Activated naive CD8-positive, alpha-beta T cell treated with anti-CD3 and anti-CD28 coated beads, Interleukin-2, amount 10 ng/mL, durations not matched to agents 7 days and 5 days (primary cell): ENCODE measurements around the gene PANX1. TPM values are rescaled to one million over a fixed set of nuclear protein-coding genes. Genes with fewer than 3 reads are reported as not detected.

ENCODE experiments used
- ATAC-seq: fragments of 150-1000 bp; cut with Tn5 transposase; one replicate; pipeline ENCODE4 v1.10.0; 2021; ENCODE audit warnings: low read depth, moderate library complexity
- POLR2A ChIA-PET: fragments of 350-600 bp; sonication (Branson Sonifier 250); formaldehyde crosslinking; loops from one replicate; lab custom pipeline; 2021; ENCODE audit warnings: antibody characterized with exemption; lab: Charles Lee
- DNase-seq: peaks from one replicate; pipeline ENCODE4 v3.0.0; 2021
- H3K27ac Mint-ChIP-seq: one replicate; pipeline ENCODE4 v1.8.0; 2022; ENCODE audit warnings: mild to moderate bottlenecking, mixed read lengths
- H3K27me3 Mint-ChIP-seq: one replicate; pipeline ENCODE4 v1.8.0; 2022; ENCODE audit warnings: mild to moderate bottlenecking, moderate library complexity, mixed read lengths
- H3K36me3 Mint-ChIP-seq: one replicate; pipeline ENCODE4 v1.8.0; 2021; ENCODE audit warnings: mild to moderate bottlenecking, mixed read lengths
- H3K4me1 Mint-ChIP-seq: one replicate; pipeline ENCODE4 v1.8.0; 2021; ENCODE audit warnings: mixed read lengths
- H3K4me3 Mint-ChIP-seq: one replicate; pipeline ENCODE4 v1.8.0; 2022; ENCODE audit warnings: mild to moderate bottlenecking, moderate library complexity, mixed read lengths
- H3K9me3 Mint-ChIP-seq: one replicate; pipeline ENCODE4 v1.8.0; 2021; ENCODE audit warnings: mixed read lengths
- total RNA-seq, 2 experiments: library from RNA; stranded (reverse); gene quantifications; one replicate each; pipeline ENCODE4 v1.2.3, GENCODE V29; 2021

Gene PANX1
- total RNA-seq, 2 experiments from 2014 or later, result 9.4 to 9.8 TPM

DNA sequence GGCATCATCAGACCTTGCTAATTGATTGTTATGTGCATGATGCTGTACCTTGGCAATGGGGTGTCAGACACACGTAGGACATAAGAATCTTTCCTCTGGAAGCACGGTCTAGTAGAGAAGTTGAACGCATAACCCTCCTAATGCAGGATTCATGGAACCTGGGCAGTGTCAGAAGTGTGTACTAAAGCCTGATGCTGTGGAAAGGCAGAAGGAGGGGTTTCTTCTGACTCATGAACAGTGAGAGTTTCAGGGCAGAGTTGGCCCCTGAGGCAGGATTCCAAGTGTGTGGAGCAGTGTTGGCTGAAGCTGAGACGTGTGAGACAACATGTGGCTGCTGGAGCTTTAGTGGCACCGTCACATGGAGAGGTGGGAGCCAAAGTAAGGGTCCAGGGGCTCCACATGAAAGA, 3.5 kb downstream of the PANX1 start:
- H3K9me3 Mint-ChIP-seq, result peaks cover 5% of the 10 kb centered on the region
- H3K36me3 Mint-ChIP-seq, result peaks cover 14% of the 10 kb centered on the region
- H3K27me3 Mint-ChIP-seq, result peaks cover 2% of the 10 kb centered on the region
- ATAC-seq (no peak), DNase-seq (no peak)
- H3K4me3 Mint-ChIP-seq, result no peak overlapping the region
- H3K4me1 Mint-ChIP-seq, result peaks cover 33% of the 10 kb centered on the region
- POLR2A ChIA-PET, result no interaction called here
- no peak overlapping the region for H3K27ac Mint-ChIP-seq

GRCh38 chr11:94132823-94133408, 4.3 kb downstream of the PANX1 start:
- Mint-ChIP-seq H3K27me3 (no peaks in the 10 kb centered on the region), H3K4me3 (no peak overlapping the region), H3K4me1 (peaks cover 29% of the 10 kb centered on the region), H3K9me3 (peaks cover 5% of the 10 kb centered on the region), H3K27ac (no peak overlapping the region), H3K36me3 (peaks cover 15% of the 10 kb centered on the region)
- ATAC-seq, result no peak
- no peak for DNase-seq
- POLR2A ChIA-PET, result no interaction called here

DNA sequence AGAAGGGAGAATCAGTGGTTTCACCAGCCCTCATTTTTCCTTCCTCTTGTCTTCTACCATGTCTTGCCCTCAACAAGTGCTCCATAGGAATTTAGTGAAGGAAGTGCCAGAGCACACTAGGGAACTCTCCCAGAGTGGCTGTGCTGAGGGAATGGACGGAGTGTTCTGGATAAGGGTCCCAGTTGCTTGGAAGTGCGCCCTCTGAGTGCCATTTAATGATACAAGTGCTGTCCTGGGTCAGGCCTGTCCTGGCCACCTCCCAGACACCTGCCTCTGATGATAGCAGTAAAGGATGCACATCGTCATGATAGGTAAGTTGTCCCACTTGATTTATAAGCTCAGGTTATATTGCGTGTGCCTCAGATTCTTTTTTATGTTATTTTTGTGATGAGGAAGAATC, 5.1 kb downstream of the PANX1 start:
- no peak for ATAC-seq
- H3K36me3 Mint-ChIP-seq, result peaks cover 22% of the 10 kb centered on the region
- H3K4me3 Mint-ChIP-seq, result no peak overlapping the region
- no peaks in the 10 kb centered on the region for H3K27me3 Mint-ChIP-seq
- no peak for DNase-seq
- POLR2A ChIA-PET, result no interaction called here
- H3K4me1 Mint-ChIP-seq, result peaks cover 26% of the 10 kb centered on the region
- peaks cover 5% of the 10 kb centered on the region for H3K9me3 Mint-ChIP-seq
- H3K27ac Mint-ChIP-seq, result peak overlapping the region; percentile 10

- H3K4me3 Mint-ChIP-seq, result no peak overlapping the region
- POLR2A ChIA-PET, result no interaction called here
These were observed 6.2 kb downstream of the PANX1 start for GRCh38 chr11:94134651-94135512.

GRCh38 chr11:94139416-94139815, 10.8 kb downstream of the PANX1 start:
- ATAC-seq (no peak), DNase-seq (no peak)
- H3K4me1 Mint-ChIP-seq, result peaks cover 22% of the 10 kb centered on the region
- H3K27me3 Mint-ChIP-seq, result no peaks in the 10 kb centered on the region
- H3K27ac Mint-ChIP-seq, result no peak overlapping the region
- H3K36me3 Mint-ChIP-seq, result peaks cover 29% of the 10 kb centered on the region
- H3K4me3 Mint-ChIP-seq, result no peak overlapping the region
- H3K9me3 Mint-ChIP-seq, result peaks cover 5% of the 10 kb centered on the region
- POLR2A ChIA-PET, result no interaction called here

More at GRCh38 chr11:94134651-94135512, 6.2 kb downstream of the PANX1 start:
- Mint-ChIP-seq H3K27ac (no peak overlapping the region), H3K4me1 (peaks cover 26% of the 10 kb centered on the region), H3K36me3 (peaks cover 26% of the 10 kb centered on the region), H3K27me3 (no peaks in the 10 kb centered on the region), H3K9me3 (peaks cover 5% of the 10 kb centered on the region)
- DNase-seq (no peak), ATAC-seq (peak; percentile 24)

DNA sequence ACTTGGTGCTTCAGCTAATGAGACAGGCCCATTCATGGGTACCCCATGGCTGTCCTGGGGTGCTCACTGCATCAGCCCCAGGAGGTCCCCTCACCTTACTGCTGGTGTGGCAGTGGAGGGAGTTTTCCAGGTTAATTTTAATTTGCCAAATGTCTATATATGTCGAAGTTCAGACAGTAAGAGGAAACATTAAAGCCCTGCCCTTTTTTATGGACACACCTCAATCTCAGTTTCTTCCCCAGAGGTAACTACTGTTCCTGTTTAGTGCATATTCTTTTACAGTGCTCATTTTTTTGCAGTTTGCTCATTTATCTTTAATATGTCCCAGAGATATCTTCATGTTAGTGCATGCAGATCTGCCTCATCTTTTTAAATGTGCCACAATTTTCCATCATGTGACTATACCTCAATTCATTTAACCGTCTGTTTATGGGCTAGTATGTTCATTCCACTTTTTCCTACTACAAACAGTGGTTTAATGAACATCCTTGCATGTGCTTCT, 11.6 kb downstream of the PANX1 start:
- peaks cover 5% of the 10 kb centered on the region for H3K9me3 Mint-ChIP-seq
- H3K36me3 Mint-ChIP-seq, result peaks cover 31% of the 10 kb centered on the region
- POLR2A ChIA-PET, result no interaction called here
- H3K27ac Mint-ChIP-seq, result no peak overlapping the region
- H3K27me3 Mint-ChIP-seq, result no peaks in the 10 kb centered on the region
- H3K4me1 Mint-ChIP-seq, result peaks cover 20% of the 10 kb centered on the region
- ATAC-seq, result no peak
- no peak overlapping the region for H3K4me3 Mint-ChIP-seq
- DNase-seq, result no peak

DNA sequence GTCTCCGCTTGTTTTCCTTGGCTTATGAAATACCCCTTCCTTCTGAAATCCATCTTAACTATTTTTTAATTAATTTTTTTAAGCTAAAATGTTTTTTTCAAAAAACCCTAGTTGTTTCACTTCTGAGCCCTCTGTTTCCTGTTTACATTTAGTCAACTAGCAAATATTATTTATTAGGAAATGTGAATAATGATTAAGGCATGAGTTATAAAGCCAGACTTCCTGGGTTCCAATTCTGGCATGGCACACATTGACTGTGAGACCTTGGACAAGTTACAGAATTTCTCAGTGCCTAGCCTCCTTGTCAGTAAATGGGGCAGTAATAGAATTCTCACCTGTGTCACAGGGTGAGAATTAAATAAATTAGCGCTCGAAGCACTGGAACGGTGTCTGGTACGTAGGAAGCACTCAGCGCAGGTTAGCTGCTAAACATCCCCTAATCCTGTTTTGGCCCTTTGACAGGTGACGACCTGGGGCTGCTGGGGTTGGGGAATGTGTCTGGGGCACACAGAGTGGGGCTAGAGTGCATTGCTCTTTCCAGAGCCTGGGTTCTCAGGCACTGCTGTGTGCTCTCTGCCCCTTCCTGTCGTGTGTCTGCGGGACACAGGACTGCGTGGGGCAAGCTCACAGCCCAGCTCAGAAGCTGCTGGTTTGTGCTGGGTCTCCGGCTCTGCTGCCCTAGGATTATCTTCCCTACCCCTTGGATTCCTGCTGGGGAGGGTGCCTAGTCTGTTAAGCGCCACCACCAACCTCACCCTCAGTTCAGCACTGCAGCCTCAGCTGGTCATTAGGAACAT, 13.1 kb downstream of the PANX1 start:
- Mint-ChIP-seq H3K4me1 (peaks cover 16% of the 10 kb centered on the region), H3K27ac (no peak overlapping the region), H3K27me3 (no peaks in the 10 kb centered on the region), H3K9me3 (peaks cover under 1% of the 10 kb centered on the region), H3K36me3 (peaks cover 22% of the 10 kb centered on the region), H3K4me3 (no peak overlapping the region)
- ATAC-seq (no peak), DNase-seq (no peak)
- POLR2A ChIA-PET, result interaction anchor here (1.1 kb wide), 1 partner anchor 12 kb away, joined by 3 read pairs; no protein-coding TSS in a partner anchor

GRCh38 chr11:94142308-94143281, 14.0 kb downstream of the PANX1 start:
- Mint-ChIP-seq H3K4me1 (peaks cover 21% of the 10 kb centered on the region), H3K27ac (no peak overlapping the region), H3K4me3 (no peak overlapping the region), H3K36me3 (peaks cover 18% of the 10 kb centered on the region), H3K27me3 (no peaks in the 10 kb centered on the region), H3K9me3 (no peaks in the 10 kb centered on the region)
- POLR2A ChIA-PET, result interaction anchor here (1.1 kb wide), 1 partner anchor 13 kb away, joined by 3 read pairs; no protein-coding TSS in a partner anchor
- ATAC-seq, result no peak
- DNase-seq, result no peak

GRCh38 chr11:94144216-94144615, 15.6 kb downstream of the PANX1 start:
- H3K4me1 Mint-ChIP-seq, result peaks cover 29% of the 10 kb centered on the region
- H3K27ac Mint-ChIP-seq, result no peak overlapping the region
- no peaks in the 10 kb centered on the region for H3K9me3 Mint-ChIP-seq
- ATAC-seq (no peak), DNase-seq (no peak)
- no peak overlapping the region for H3K4me3 Mint-ChIP-seq
- H3K36me3 Mint-ChIP-seq, result peaks cover 8% of the 10 kb centered on the region
- POLR2A ChIA-PET, result interaction anchor here (0.6 kb wide), 1 partner anchor 353 kb away, joined by 3 read pairs; no protein-coding TSS in a partner anchor
- no peaks in the 10 kb centered on the region for H3K27me3 Mint-ChIP-seq

GRCh38 chr11:94144664-94145063, 16.0 kb downstream of the PANX1 start:
- POLR2A ChIA-PET, result interaction anchor here (0.6 kb wide), 1 partner anchor 352 kb away, joined by 3 read pairs; no protein-coding TSS in a partner anchor

GRCh38 chr11:94145431-94145830, 16.8 kb downstream of the PANX1 start:
- Mint-ChIP-seq H3K9me3 (no peaks in the 10 kb centered on the region), H3K27me3 (no peaks in the 10 kb centered on the region), H3K4me1 (peaks cover 32% of the 10 kb centered on the region), H3K27ac (no peak overlapping the region), H3K4me3 (no peak overlapping the region), H3K36me3 (peaks cover 4% of the 10 kb centered on the region)
- no peak for DNase-seq
- ATAC-seq, result no peak
- POLR2A ChIA-PET, result no interaction called here

More at GRCh38 chr11:94144664-94145063, 16.0 kb downstream of the PANX1 start:
- peaks cover 30% of the 10 kb centered on the region for H3K4me1 Mint-ChIP-seq
- H3K27me3 Mint-ChIP-seq, result no peaks in the 10 kb centered on the region
- no peaks in the 10 kb centered on the region for H3K9me3 Mint-ChIP-seq
- H3K36me3 Mint-ChIP-seq, result peaks cover 8% of the 10 kb centered on the region
- ATAC-seq (no peak), DNase-seq (no peak)
- H3K4me3 Mint-ChIP-seq, result no peak overlapping the region
- H3K27ac Mint-ChIP-seq, result no peak overlapping the region

DNA sequence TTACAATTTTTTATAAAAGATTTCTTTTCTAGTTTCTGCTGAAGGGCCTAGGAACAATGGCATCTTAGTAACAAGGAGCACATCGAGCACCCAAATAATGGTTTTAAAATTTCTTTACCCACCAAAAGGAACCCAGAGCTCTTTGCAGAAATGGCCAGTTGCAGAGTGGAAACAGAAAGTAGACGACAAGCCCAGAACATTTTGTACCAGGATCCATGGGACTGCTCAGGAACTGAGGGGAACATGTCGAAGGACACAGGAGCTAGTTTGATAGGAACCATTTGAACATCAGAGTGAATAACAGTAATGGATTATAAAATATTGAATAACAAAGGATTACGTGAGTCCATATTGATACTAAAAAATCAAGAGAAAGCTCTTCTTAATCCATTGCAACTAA, 17.3 kb downstream of the PANX1 start:
- DNase-seq (no peak), ATAC-seq (no peak)
- Mint-ChIP-seq H3K27me3 (no peaks in the 10 kb centered on the region), H3K4me1 (peaks cover 32% of the 10 kb centered on the region), H3K4me3 (no peak overlapping the region), H3K9me3 (no peaks in the 10 kb centered on the region), H3K36me3 (peaks cover 3% of the 10 kb centered on the region), H3K27ac (no peak overlapping the region)
- POLR2A ChIA-PET, result no interaction called here
